Stimulated activated CD8-positive, alpha-beta memory T cell treated with anti-CD3 and anti-CD28 coated beads, Interleukin-4, amount 100 ng/mL, for 4 hours (primary cell): ENCODE measurements around the gene TMEM178B.
"Not testable (repeated sequence)": the region's sequence is repeated elsewhere in the genome, so short reads cannot be mapped to it uniquely, and the experiment has no call there.

ENCODE experiments used
- DNase-seq, 2 donors: peaks; one replicate each; pipeline ENCODE4 v3.0.0-alpha.2; 2020; ENCODE audit warnings: low read depth in 2 of 2, low spot score in 1 of 2

TMEM178B gene

GRCh38 chr7:141142058-141142457, 68.2 kb downstream of the TMEM178B start:
- no peak for DNase-seq

- no peak for DNase-seq
These were observed 71.2 kb downstream of the TMEM178B start for GRCh38 chr7:141144921-141145629.

GRCh38 chr7:141145630-141145982, 71.7 kb downstream of the TMEM178B start:
- DNase-seq: no peak

- DNase-seq: no peak
These were observed 73.6 kb downstream of the TMEM178B start for GRCh38 chr7:141147482-141147881.

- DNase-seq: no peak
These were observed 76.6 kb downstream of the TMEM178B start for GRCh38 chr7:141150465-141150864.

GRCh38 chr7:141151746-141152145, 77.9 kb downstream of the TMEM178B start:
- no peak for DNase-seq

- no peak for DNase-seq
These were observed 79.4 kb downstream of the TMEM178B start for GRCh38 chr7:141153231-141153630.

- DNase-seq: no peak
These were observed 80.4 kb downstream of the TMEM178B start for GRCh38 chr7:141154131-141154732.

- no peak for DNase-seq
These were observed 82.5 kb downstream of the TMEM178B start for GRCh38 chr7:141156407-141156806.

GRCh38 chr7:141157138-141157765, 83.4 kb downstream of the TMEM178B start:
- DNase-seq: no peak

- DNase-seq: no peak
These were observed 84.7 kb downstream of the TMEM178B start for GRCh38 chr7:141158561-141158960.

- DNase-seq: no peak
These were observed 86.5 kb downstream of the TMEM178B start for GRCh38 chr7:141160246-141160860.

GRCh38 chr7:141161550-141162535, 88.0 kb downstream of the TMEM178B start:
- no peak for DNase-seq

- no peak for DNase-seq
These were observed 91.7 kb downstream of the TMEM178B start for GRCh38 chr7:141165521-141165920.

GRCh38 chr7:141166926-141167325, 93.1 kb downstream of the TMEM178B start:
- DNase-seq: no peak

- no peak for DNase-seq
These were observed 93.6 kb downstream of the TMEM178B start for GRCh38 chr7:141167381-141167964.

- DNase-seq: not testable (repeated sequence)
These were observed 95.3 kb downstream of the TMEM178B start for GRCh38 chr7:141169157-141169556.

GRCh38 chr7:141175728-141176127, 101.9 kb downstream of the TMEM178B start:
- not testable (repeated sequence) for DNase-seq

- not testable (repeated sequence) for DNase-seq
These were observed 103.3 kb downstream of the TMEM178B start for GRCh38 chr7:141177120-141177519.

GRCh38 chr7:141178486-141179135, 104.7 kb downstream of the TMEM178B start:
- DNase-seq: no peak
